ENCODE results near the gene MIER1. TPM values are rescaled to one million over a fixed set of nuclear protein-coding genes. Genes with fewer than 3 reads are reported as not detected.

The MIER1 gene
- total and polyA plus RNA-seq, 10 donors: 10.3 to 55.8 (median 43.7) TPM

- Histone ChIP-seq H3K9me3 (peaks cover 0 to 3% (median 0%) of the 10 kb centered on the region in 8 donors), H3K27ac (no peak overlapping the region), H3K4me3 (no peak overlapping the region), H3K36me3 (peaks cover 0 to 66% (median 6%) of the 10 kb centered on the region in 6 donors), H3K27me3 (replicated peaks in 1 of 7) (no peaks in the 10 kb centered on the region), H3K4me1 (no peaks in the 10 kb centered on the region)
- no peak for DNase-seq
- TF ChIP-seq POLR2AphosphoS5 (IDR thresholded peaks at IDR 0.05) (no peak), POLR2A (IDR thresholded peaks at IDR 0.05) (no peak), CTCF (IDR thresholded peaks at IDR 0.05 in 8 of 11, conservative IDR thresholded peaks at IDR 0.05 in 3 of 11) (no peak)
- intact Hi-C loops (cut with DNase I; ENCODE audit: low total_unique reads): no loop called here
- WGBS, 5 donors: 53 to 85% (median 71%) methylated on average over 2 of the region's 2 CpGs
These were observed 88.8 kb downstream of the MIER1 start for GRCh38 chr1:67013573-67013972.

- DNase-seq: no peak
- Histone ChIP-seq H3K4me1 (no peaks in the 10 kb centered on the region), H3K27ac (no peak overlapping the region), H3K4me3 (no peak overlapping the region), H3K9me3 (peaks cover 0 to 3% (median 0%) of the 10 kb centered on the region in 8 donors), H3K36me3 (peaks cover 0 to 73% (median 16%) of the 10 kb centered on the region in 6 donors), H3K27me3 (replicated peaks in 1 of 7) (no peaks in the 10 kb centered on the region)
- TF ChIP-seq POLR2AphosphoS5 (IDR thresholded peaks at IDR 0.05): no peak
- no peak for TF ChIP-seq CTCF (IDR thresholded peaks at IDR 0.05 in 8 of 11, conservative IDR thresholded peaks at IDR 0.05 in 3 of 11)
- TF ChIP-seq POLR2A (IDR thresholded peaks at IDR 0.05): no peak
- intact Hi-C loops (cut with DNase I; ENCODE audit: low total_unique reads): no loop called here
- WGBS, 5 donors: 89 to 95% (median 92%) methylated on average over 2 of the region's 2 CpGs
These were observed 93.8 kb downstream of the MIER1 start for GRCh38 chr1:67018574-67018973.

- H3K4me1 ChIP-seq: no peaks in the 10 kb centered on the region
- H3K27ac ChIP-seq: peak overlapping the region in 2 of 8 donors; percentile 17 to 26
- peaks cover 0 to 3% (median 0%) of the 10 kb centered on the region in 8 donors for H3K9me3 ChIP-seq
- TF ChIP-seq CTCF (IDR thresholded peaks at IDR 0.05 in 8 of 11, conservative IDR thresholded peaks at IDR 0.05 in 3 of 11): no peak
- TF ChIP-seq POLR2A (IDR thresholded peaks at IDR 0.05): no peak
- TF ChIP-seq POLR2AphosphoS5 (IDR thresholded peaks at IDR 0.05): no peak
- H3K36me3 ChIP-seq: peaks cover 0 to 77% (median 16%) of the 10 kb centered on the region in 6 donors
- 96 to 98% (median 97%) methylated on average over 4 of the region's 4 CpGs for WGBS, 5 donors
- no peak overlapping the region for H3K4me3 ChIP-seq
- no peak for DNase-seq
- no peaks in the 10 kb centered on the region for H3K27me3 ChIP-seq (replicated peaks in 1 of 7)
- intact Hi-C loops (cut with DNase I; ENCODE audit: low total_unique reads): no loop called here
These were observed 94.3 kb downstream of the MIER1 start for GRCh38 chr1:67019121-67019520.

GRCh38 chr1:67019600-67020136, 94.9 kb downstream of the MIER1 start:
- WGBS, 5 donors: 37 to 50% (median 43%) methylated on average over 1 of the region's 1 CpG
- H3K9me3 ChIP-seq: peaks cover 0 to 2% (median 0%) of the 10 kb centered on the region in 8 donors
- peaks cover 0 to 79% (median 16%) of the 10 kb centered on the region in 6 donors for H3K36me3 ChIP-seq
- peak overlapping the region in 2 of 8 donors; percentile 17 to 26 for H3K27ac ChIP-seq
- no peaks in the 10 kb centered on the region for H3K4me1 ChIP-seq
- no peak overlapping the region for H3K4me3 ChIP-seq
- TF ChIP-seq POLR2AphosphoS5 (IDR thresholded peaks at IDR 0.05) (no peak), POLR2A (IDR thresholded peaks at IDR 0.05) (no peak), CTCF (IDR thresholded peaks at IDR 0.05 in 8 of 11, conservative IDR thresholded peaks at IDR 0.05 in 3 of 11) (no peak)
- no peak for DNase-seq
- intact Hi-C loops (cut with DNase I; ENCODE audit: low total_unique reads): no loop called here
- no peaks in the 10 kb centered on the region for H3K27me3 ChIP-seq (replicated peaks in 1 of 7)
